GM10248 (cell line): ENCODE results near the gene BSCL2.

Experiments used
- CTCF ChIA-PET: fragments of 300-600 bp; sonication (Branson Sonifier 250); formaldehyde crosslinking; extraction: SDS; loops from one replicate; lab custom pipeline; 2021; ENCODE audit warnings: antibody characterized with exemption; lab: Yijun Ruan, JAX
- POLR2A ChIA-PET: fragments of 350-650 bp; sonication (Branson Sonifier 250); formaldehyde crosslinking; extraction: SDS; loops from one replicate; lab custom pipeline; 2020; ENCODE audit warnings: antibody characterized with exemption; lab: Yijun Ruan, JAX
- DNase-seq: peaks from one replicate; pipeline ENCODE4 v3.0.0; 2012; ENCODE audit errors: extremely low spot score
- TF ChIP-seq, protein P1 (sequence below): IDR thresholded peaks from 2 replicates; pipeline ENCODE4 v1.5.1; 2012; ENCODE audit warnings: mild to moderate bottlenecking, low read depth; ENCODE audit errors: extremely low read depth, missing control alignments, control extremely low read depth

Gene BSCL2

DNA sequence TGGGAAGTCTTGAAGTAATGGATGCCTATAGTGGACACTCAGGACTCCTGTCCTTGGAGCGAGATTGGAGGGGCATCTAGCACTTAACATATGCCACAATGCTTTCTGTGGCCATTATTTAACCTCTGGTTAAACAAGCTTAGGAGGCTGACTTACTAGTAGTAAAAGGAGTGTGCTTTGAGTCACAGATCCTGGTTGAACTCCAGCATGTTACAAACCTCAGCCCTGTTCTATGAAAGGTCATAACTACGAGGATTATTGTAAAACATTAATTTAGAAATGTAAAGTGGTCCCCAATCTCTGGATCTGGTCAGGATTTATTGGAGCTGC, 34.1 kb downstream of the BSCL2 start:
- no peak for DNase-seq
- ChIA-PET CTCF (interaction anchor here (1.3 to 5.1 kb wide), 3 partner anchors 8 to 61 kb away, joined by 4 to 34 read pairs (median 7); partner anchors contain the start of genes C11orf98 and CSKMT), POLR2A (interaction anchor here (1.5 to 9.8 kb wide), 2 partner anchors 7 to 99 kb away, joined by 4 to 95 read pairs; partner anchors contain the start of genes C11orf98, CSKMT and EEF1G)
- TF ChIP-seq, protein P1, sequence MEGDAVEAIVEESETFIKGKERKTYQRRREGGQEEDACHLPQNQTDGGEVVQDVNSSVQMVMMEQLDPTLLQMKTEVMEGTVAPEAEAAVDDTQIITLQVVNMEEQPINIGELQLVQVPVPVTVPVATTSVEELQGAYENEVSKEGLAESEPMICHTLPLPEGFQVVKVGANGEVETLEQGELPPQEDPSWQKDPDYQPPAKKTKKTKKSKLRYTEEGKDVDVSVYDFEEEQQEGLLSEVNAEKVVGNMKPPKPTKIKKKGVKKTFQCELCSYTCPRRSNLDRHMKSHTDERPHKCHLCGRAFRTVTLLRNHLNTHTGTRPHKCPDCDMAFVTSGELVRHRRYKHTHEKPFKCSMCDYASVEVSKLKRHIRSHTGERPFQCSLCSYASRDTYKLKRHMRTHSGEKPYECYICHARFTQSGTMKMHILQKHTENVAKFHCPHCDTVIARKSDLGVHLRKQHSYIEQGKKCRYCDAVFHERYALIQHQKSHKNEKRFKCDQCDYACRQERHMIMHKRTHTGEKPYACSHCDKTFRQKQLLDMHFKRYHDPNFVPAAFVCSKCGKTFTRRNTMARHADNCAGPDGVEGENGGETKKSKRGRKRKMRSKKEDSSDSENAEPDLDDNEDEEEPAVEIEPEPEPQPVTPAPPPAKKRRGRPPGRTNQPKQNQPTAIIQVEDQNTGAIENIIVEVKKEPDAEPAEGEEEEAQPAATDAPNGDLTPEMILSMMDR: no peak

DNA sequence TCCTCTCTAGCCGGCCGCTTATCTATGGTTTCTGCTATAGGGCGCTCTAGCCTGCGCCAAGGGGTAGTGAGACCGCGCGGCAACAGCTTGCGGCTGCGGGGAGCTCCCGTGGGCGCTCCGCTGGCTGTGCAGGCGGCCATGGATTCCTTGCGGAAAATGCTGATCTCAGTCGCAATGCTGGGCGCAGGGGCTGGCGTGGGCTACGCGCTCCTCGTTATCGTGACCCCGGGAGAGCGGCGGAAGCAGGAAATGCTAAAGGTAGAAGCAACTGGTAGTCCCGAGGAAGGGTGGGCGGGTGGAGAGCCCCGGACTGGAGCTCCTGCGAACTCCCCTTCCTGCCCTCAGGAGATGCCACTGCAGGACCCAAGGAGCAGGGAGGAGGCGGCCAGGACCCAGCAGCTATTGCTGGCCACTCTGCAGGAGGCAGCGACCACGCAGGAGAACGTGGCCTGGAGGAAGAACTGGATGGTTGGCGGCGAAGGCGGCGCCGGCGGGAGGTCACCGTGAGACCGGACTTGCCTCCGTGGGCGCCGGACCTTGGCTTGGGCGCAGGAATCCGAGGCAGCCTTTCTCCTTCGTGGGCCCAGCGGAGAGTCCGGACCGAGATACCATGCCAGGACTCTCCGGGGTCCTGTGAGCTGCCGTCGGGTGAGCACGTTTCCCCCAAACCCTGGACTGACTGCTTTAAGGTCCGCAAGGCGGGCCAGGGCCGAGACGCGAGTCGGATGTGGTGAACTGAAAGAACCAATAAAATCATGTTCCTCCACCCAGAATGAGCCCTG, 35.4 kb downstream of the BSCL2 start, which contains the start of the genes LBHD1 and UQCC3:
LBHD1 (minus strand) TSS at position 660 of the 782 bp plus-strand sequence. CDS start 2,236 bp downstream, outside the sequence.
UQCC3 (plus strand) TSS at position 66 of the 782 bp plus-strand sequence; CDS start at position 139, 73 bp downstream.
- ChIA-PET POLR2A (interaction anchor here (0.6 to 9.8 kb wide), 15 partner anchors 6 to 1671 kb away, joined by 3 to 95 read pairs (median 4); partner anchors contain the start of genes B3GAT3, C11orf98, CSKMT and EEF1G), CTCF (interaction anchor here (1.0 to 5.1 kb wide), 8 partner anchors 9 to 247 kb away, joined by 3 to 34 read pairs (median 4); partner anchors contain the start of gene LRRN4CL)
- TF ChIP-seq, protein P1: no peak
- peak; percentile 86 for DNase-seq

DNA sequence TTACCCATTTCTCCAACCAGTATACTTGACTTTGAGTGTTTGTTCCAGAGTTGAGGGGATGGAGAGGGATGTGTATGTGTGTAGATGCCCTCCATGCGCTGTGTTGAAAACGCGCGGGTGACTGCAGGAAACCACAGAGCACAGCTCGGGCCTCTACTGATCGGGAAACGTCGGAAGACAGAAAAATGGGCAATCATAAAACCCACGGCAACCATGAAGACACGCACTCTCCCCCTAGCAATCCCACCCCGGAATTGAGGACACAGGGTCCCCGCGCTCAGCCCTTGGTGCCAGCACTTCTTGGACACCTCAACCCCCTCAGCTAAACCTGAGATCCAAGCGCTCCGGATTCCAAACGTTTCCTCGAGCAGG, 36.0 kb downstream of the BSCL2 start:
- CTCF ChIA-PET: interaction anchor here (1.2 to 5.1 kb wide), 6 partner anchors 10 to 247 kb away, joined by 3 to 34 read pairs (median 6); no protein-coding TSS in a partner anchor
- no peak for DNase-seq
- POLR2A ChIA-PET: interaction anchor here (0.6 to 1.5 kb wide), 12 partner anchors 18 to 880 kb away, joined by 3 to 10 read pairs (median 4); partner anchors contain the start of genes B3GAT3, GANAB, INTS5 and TUT1
- TF ChIP-seq, protein P1: no peak

DNA sequence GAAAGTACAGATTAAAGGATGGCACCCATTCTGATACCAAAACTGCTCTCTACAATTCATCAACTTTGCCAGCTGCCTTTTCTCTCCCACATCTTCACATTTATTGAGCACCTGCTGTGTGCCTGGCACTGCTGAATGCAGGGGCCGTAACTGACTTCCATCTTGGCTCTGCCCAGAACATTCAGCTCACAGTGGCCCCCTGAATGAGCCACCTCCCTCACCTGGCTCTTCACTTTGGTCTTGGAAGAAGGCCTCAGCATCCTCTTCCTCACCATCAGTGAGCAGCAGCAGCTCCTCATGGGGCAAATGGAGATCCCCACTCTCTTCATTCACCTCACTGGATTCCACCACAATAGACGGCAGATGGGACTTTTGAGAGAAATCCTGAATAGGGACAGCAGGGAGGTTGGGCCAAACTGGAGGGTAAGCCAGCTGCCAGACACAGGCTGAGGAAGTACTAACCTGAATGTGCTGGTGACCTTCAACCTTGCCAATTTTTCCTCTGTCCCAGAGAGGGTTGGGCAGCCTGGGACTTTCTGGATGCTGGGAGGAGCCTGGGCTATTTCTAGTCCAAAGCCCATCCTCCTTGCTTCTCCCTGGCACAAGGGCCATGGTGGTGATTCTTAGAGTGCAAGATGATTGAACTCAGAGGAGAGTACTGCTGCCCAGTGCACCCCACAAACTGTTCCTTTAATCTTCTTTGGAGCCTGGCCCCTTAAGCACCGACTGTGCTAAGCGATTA, 37.6 kb downstream of the BSCL2 start:
- TF ChIP-seq, protein P1: no peak
- CTCF ChIA-PET: interaction anchor here (0.6 to 5.1 kb wide), 6 partner anchors 11 to 117 kb away, joined by 3 to 34 read pairs (median 4); partner anchors contain the start of gene LRRN4CL
- POLR2A ChIA-PET: interaction anchor here (0.7 to 1.4 kb wide), 2 partner anchors 78 to 513 kb away, joined by 3 to 5 read pairs; partner anchors contain the start of gene TUT1
- no peak for DNase-seq

DNA sequence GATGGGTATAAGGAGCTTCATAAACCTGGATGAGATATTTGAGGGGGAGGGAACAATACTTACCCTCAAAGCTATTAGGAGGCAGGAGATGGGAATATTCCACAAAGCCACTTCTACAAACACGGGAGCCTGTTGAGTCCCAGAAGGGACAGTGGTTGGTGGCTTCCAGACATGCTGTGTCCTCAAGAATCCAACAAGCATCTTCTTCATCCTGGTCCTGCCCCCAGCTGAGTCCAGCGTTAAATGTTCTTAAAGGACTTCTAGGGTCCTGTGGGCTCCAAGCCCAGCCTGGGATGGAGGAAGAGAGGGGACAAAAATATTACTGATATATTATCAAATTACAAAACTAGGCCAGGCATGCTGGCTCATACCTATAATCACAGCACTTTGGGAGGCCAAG, 39.8 kb downstream of the BSCL2 start:
- no peak for DNase-seq
- TF ChIP-seq, protein P1: no peak
- POLR2A ChIA-PET: interaction anchor here (0.9 to 3.8 kb wide), 7 partner anchors 9 to 174 kb away, joined by 3 to 95 read pairs (median 6); partner anchors contain the start of genes B3GAT3, INTS5, LBHD1 and TUT1
- CTCF ChIA-PET: interaction anchor here (1.2 to 2.6 kb wide), 6 partner anchors 9 to 243 kb away, joined by 4 to 12 read pairs (median 6); no protein-coding TSS in a partner anchor
